Measurements from ENCODE around the gene GRK2. TPM values are rescaled to one million over a fixed set of nuclear protein-coding genes. Genes with fewer than 3 reads are reported as not detected.
A peak's percentile ranks its signal among the peaks of the same experiment; 100 is the strongest.

The GRK2 gene
- total RNA-seq, 2 donors from 2014 or later, result 58.0 to 61.7 TPM

DNA sequence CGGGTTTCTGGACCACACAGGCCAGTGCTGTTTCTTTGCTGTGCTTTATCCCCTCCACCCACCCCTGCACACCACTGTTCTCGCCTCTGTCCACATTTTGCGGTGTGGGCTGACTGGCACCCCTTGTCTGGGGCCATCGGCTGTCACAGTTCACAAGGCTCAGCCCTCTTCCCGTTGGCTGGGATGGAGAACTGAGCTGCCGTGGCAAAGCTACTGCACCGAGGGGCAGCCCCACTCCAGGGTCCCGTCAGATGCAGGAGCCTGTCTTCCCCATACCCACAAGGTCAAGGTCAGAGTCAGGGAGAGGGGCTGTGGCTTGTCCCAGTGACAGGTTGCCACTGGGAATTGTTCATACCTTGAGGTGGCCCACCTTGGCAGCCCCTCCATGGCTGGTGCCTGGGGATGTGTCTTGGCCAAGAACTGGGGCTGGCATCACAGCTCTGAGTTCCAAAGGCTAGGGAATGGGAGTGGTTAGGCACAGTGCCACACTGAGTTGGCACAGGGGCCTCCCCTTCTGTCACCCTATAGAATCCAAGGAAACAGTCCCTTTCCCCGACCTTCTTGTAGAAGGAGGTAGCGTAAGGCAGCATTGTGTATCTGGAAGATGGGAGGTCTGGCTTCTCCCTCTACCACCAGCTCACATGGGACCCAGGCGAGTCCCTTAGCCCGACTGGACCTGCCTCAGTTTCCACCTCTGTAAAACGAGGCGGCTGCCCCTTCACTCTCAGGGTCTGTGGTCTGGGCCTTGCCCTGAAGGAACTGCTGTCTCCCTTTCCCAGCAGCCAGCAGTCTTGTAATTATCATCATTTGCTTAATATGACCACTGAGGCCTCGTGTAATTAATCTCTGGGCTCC lies 3.4 kb downstream of the GRK2 start:
- no peak for TF ChIP-seq CTCF (conservative IDR thresholded peaks at IDR 0.05)
- no peaks in the 10 kb centered on the region for H3K9me3 Mint-ChIP-seq
- H3K27ac Mint-ChIP-seq, result peak overlapping the region; percentile 62
- Histone ChIP-seq H3K27ac (ENCODE audit: low read depth, low read length) (no peak overlapping the region), H3K9ac (ENCODE audit: extremely low read depth, low read length, poor library complexity, severe bottlenecking) (no peak overlapping the region), H3K27me3 (ENCODE audit: control insufficient read depth, insufficient read depth, low read length, poor library complexity, severe bottlenecking) (no peaks in the 10 kb centered on the region), H3K9me3 (ENCODE audit: control insufficient read depth, low read length) (no peaks in the 10 kb centered on the region), H3K36me3 (ENCODE audit: control insufficient read depth, insufficient read depth, low read length) (peaks cover 28% of the 10 kb centered on the region), H3K4me3 (ENCODE audit: low read length) (peak overlapping the region; percentile 59), H3K4me1 (ENCODE audit: control insufficient read depth, insufficient read depth, low read length) (peaks cover 19% of the 10 kb centered on the region)
- H3K27me3 Mint-ChIP-seq (ENCODE audit: insufficient read depth), result peaks cover 10% of the 10 kb centered on the region
- H3K4me1 Mint-ChIP-seq, result peaks cover 27% of the 10 kb centered on the region
- peaks cover 6% of the 10 kb centered on the region for H3K36me3 Mint-ChIP-seq (ENCODE audit: low read depth)
- no peak for DNase-seq
- H3K4me3 Mint-ChIP-seq, result peak overlapping the region; percentile 41
- 69 to 86% methylated on average over 7 to 14 of the region's 15 CpGs for WGBS, 2 experiments (ENCODE audit: insufficient coverage in 1 of 2, insufficient read length in 1 of 2)

- peak overlapping the region; percentile 62 for H3K27ac Mint-ChIP-seq
- peaks cover 27% of the 10 kb centered on the region for H3K4me1 Mint-ChIP-seq
Observed at GRCh38 chr11:67270256-67271204, 4.3 kb downstream of the GRK2 start.

More at GRCh38 chr11:67270256-67271204, 4.3 kb downstream of the GRK2 start:
- peaks cover 6% of the 10 kb centered on the region for H3K36me3 Mint-ChIP-seq (ENCODE audit: low read depth)
- H3K27ac ChIP-seq (ENCODE audit: low read depth, low read length), result no peak overlapping the region
- H3K4me3 ChIP-seq (ENCODE audit: low read length), result peak overlapping the region; percentile 59
- peaks cover 3% of the 10 kb centered on the region for H3K27me3 Mint-ChIP-seq (ENCODE audit: insufficient read depth)
- 38 to 43% methylated on average over 24 to 28 of the region's 28 CpGs for WGBS, 2 experiments (ENCODE audit: insufficient coverage in 1 of 2, insufficient read length in 1 of 2)
- H3K36me3 ChIP-seq (ENCODE audit: control insufficient read depth, insufficient read depth, low read length), result peaks cover 28% of the 10 kb centered on the region
- H3K9me3 Mint-ChIP-seq, result no peaks in the 10 kb centered on the region
- H3K27me3 ChIP-seq (ENCODE audit: control insufficient read depth, insufficient read depth, low read length, poor library complexity, severe bottlenecking), result no peaks in the 10 kb centered on the region
- peak overlapping the region; percentile 41 for H3K4me3 Mint-ChIP-seq
- peak; percentile 85 for DNase-seq
- H3K9ac ChIP-seq (ENCODE audit: extremely low read depth, low read length, poor library complexity, severe bottlenecking), result no peak overlapping the region
- peaks cover 19% of the 10 kb centered on the region for H3K4me1 ChIP-seq (ENCODE audit: control insufficient read depth, insufficient read depth, low read length)
- TF ChIP-seq CTCF (conservative IDR thresholded peaks at IDR 0.05), result no peak
- H3K9me3 ChIP-seq (ENCODE audit: control insufficient read depth, low read length), result no peaks in the 10 kb centered on the region
